A549 (cell line): ENCODE data around the gene PACS1. TPM values are rescaled to one million over a fixed set of nuclear protein-coding genes. Genes with fewer than 3 reads are reported as not detected.
A peak's percentile ranks its signal among the peaks of the same experiment; 100 is the strongest.

Source experiments
- ATAC-seq, 2 experiments: fragments of 200-7000 bp in 1 of 2; fragments of >200 bp in 1 of 2; cut with Nextera tagmentation in 1 of 2; cut with Tn5 transposase in 1 of 2; 3 replicates each; pipeline versions ENCODE4 v1.8.0 to v1.9.1; 2018 to 2020; ENCODE audit warnings: mild to moderate bottlenecking in 1 of 2, moderate library complexity in 1 of 2
- CTCF ChIA-PET: fragments of 300-600 bp; sonication (Branson Sonifier 250); formaldehyde crosslinking; extraction: SDS; loops from one replicate; lab custom pipeline; 2021; ENCODE audit warnings: antibody characterized with exemption, inconsistent platforms; lab: Yijun Ruan, JAX
- POLR2A ChIA-PET: fragments of 350-600 bp; formaldehyde crosslinking; extraction: SDS; loops from one replicate; lab custom pipeline; 2021; ENCODE audit warnings: antibody characterized with exemption, inconsistent platforms; lab: Yijun Ruan, JAX
- DNase-seq, 2 experiments: peaks; one replicate each; pipeline versions ENCODE4 v3.0.0 to v3.0.0-alpha.2; 2011 to 2016; ENCODE audit warnings: low read depth in 1 of 2, low spot score in 1 of 2
- FAIRE-seq: peaks from 2 replicates; lab custom pipeline; 2011; peaks lifted over from hg19 to GRCh38; lab: Jason Lieb, UNC
- H3K27ac ChIP-seq, 2 experiments: fragments of >200 bp; sonication (Bioruptor Twin); formaldehyde crosslinking; 3 replicates each; pipeline ENCODE4 v1.5.1; 2016 to 2017
- H3K4me1 ChIP-seq: fragments of >200 bp; sonication (Bioruptor Twin); formaldehyde crosslinking; 3 replicates; pipeline ENCODE4 v1.6.1; 2016
- H3K4me2 ChIP-seq: fragments of >200 bp; sonication (Bioruptor Twin); formaldehyde crosslinking; 3 replicates; pipeline ENCODE4 v1.6.1; 2016
- H3K4me3 ChIP-seq: fragments of >200 bp; sonication (Bioruptor Twin); formaldehyde crosslinking; 3 replicates; pipeline ENCODE4 v1.5.1; 2016
- H3K9me3 ChIP-seq: fragments of >200 bp; sonication (Bioruptor Twin); formaldehyde crosslinking; 3 replicates; pipeline ENCODE4 v1.6.1; 2016
- BHLHE40 ChIP-seq: IDR thresholded peaks from 2 replicates; pipeline ENCODE4 v1.6.1; 2012; ENCODE audit warnings: low read depth, low read length, inconsistent platforms
- CBX8 ChIP-seq: fragments of 200-600 bp; sonication (generic); IDR thresholded peaks from 2 replicates; pipeline ENCODE4 v1.6.1; 2016
- CEBPB ChIP-seq, 2 experiments: fragments of >200 bp in 1 of 2; sonication (Bioruptor Twin) in 1 of 2; formaldehyde crosslinking in 1 of 2; IDR thresholded peaks; 2 replicates each; pipeline ENCODE4 v1.6.1; 2012 to 2016
- CHD2 ChIP-seq: fragments of 150-350 bp; IDR thresholded peaks from 2 replicates; pipeline ENCODE4 v1.6.1; 2014; ENCODE audit warnings: low read length; ENCODE audit not compliant: partially characterized antibody
- CHD4 ChIP-seq: fragments of 200-600 bp; sonication (generic); IDR thresholded peaks from 2 replicates; pipeline ENCODE4 v1.6.1; 2016; ENCODE audit warnings: antibody characterized with exemption, mild to moderate bottlenecking, borderline replicate concordance
- ESRRA ChIP-seq: fragments of 150-350 bp; IDR thresholded peaks from 2 replicates; pipeline ENCODE4 v1.6.1; 2014; ENCODE audit warnings: mild to moderate bottlenecking, low read length, borderline replicate concordance
- HEYL ChIP-seq: fragments of 250-450 bp; sonication (Bioruptor Pico); IDR thresholded peaks from 2 replicates; pipeline ENCODE4 v1.8.0; 2021; ENCODE audit warnings: mild to moderate bottlenecking, moderate library complexity
- HOXA7 ChIP-seq: fragments of 250-450 bp; sonication (Bioruptor Pico); IDR thresholded peaks from 2 replicates; pipeline ENCODE4 v1.5.0; 2020; ENCODE audit warnings: mild to moderate bottlenecking, moderate library complexity
- HOXB13 ChIP-seq: fragments of 250-450 bp; sonication (Bioruptor Pico); IDR thresholded peaks from 2 replicates; pipeline ENCODE4 v1.5.0; 2020; ENCODE audit warnings: low read depth, mild to moderate bottlenecking, moderate library complexity
- JUN ChIP-seq, 2 experiments: fragments of >200 bp; sonication (Bioruptor Twin); formaldehyde crosslinking; IDR thresholded peaks; 2 replicates in 1 of 2; 3 replicates in 1 of 2; pipeline ENCODE4 v1.6.1; 2016 to 2017
- KDM1A ChIP-seq: fragments of 200-600 bp; sonication (generic); IDR thresholded peaks from 2 replicates; pipeline ENCODE4 v1.6.1; 2016; ENCODE audit warnings: low read depth, mild to moderate bottlenecking
- MAFK ChIP-seq: fragments of 450-650 bp; IDR thresholded peaks from 2 replicates; pipeline ENCODE4 v1.6.1; 2014; ENCODE audit not compliant: partially characterized antibody
- MAZ ChIP-seq: fragments of 150-350 bp; IDR thresholded peaks from 2 replicates; pipeline ENCODE4 v1.6.1; 2014; ENCODE audit warnings: antibody characterized with exemption, low read depth, low read length, borderline replicate concordance
- POLR2AphosphoS2 ChIP-seq: conservative IDR thresholded peaks from 2 replicates; pipeline ENCODE4 v1.6.1; 2012; ENCODE audit warnings: low read length, improper control_type of control experiment, inconsistent platforms
- RAD21 ChIP-seq, 2 experiments: fragments of >200 bp in 1 of 2; sonication (Bioruptor Twin) in 1 of 2; formaldehyde crosslinking in 1 of 2; IDR thresholded peaks in 1 of 2; conservative IDR thresholded peaks in 1 of 2; 2 replicates in 1 of 2; 3 replicates in 1 of 2; pipeline ENCODE4 v1.6.1; 2012 to 2018; ENCODE audit warnings: inconsistent platforms in 1 of 2
- RARB ChIP-seq: fragments of 250-450 bp; sonication (Bioruptor Pico); IDR thresholded peaks from 2 replicates; pipeline ENCODE4 v1.8.0; 2021; ENCODE audit warnings: mild to moderate bottlenecking, moderate library complexity
- RNF2 ChIP-seq: fragments of 200-600 bp; sonication (generic); IDR thresholded peaks from 2 replicates; pipeline ENCODE4 v1.6.1; 2016; ENCODE audit warnings: low read depth, mild to moderate bottlenecking, antibody characterized with exemption, moderate library complexity, borderline replicate concordance
- SREBF2 ChIP-seq: fragments of 450-650 bp; IDR thresholded peaks from 2 replicates; pipeline ENCODE4 v1.6.1; 2014; ENCODE audit warnings: mild to moderate bottlenecking, moderate library complexity
- WGBS: methylation state at CpG from one replicate; pipeline ENCODE4 v1.1.6; 2017; ENCODE audit errors: missing lambda C conversion rate; 5-methylcytosine and 5-hydroxymethylcytosine counted together
- polyA plus RNA-seq, 4 experiments: library from polyadenylated mRNA; depleted of rRNA in 3 of 4; stranded (reverse); fragments of >200 nt; fragmentation: RNase III in 1 of 4; extraction: RNeasy Plus Mini Kit Qiagen cat#74134 plus additional on column Dnase treatment in 1 of 4; gene quantifications; 2 replicates in 3 of 4; 3 replicates in 1 of 4; pipeline ENCODE4 v1.2.3, GENCODE V29; 2011 to 2017
- TF ChIP-seq, protein P1 (sequence below): fragments of 150-350 bp; IDR thresholded peaks from 2 replicates; pipeline ENCODE4 v1.6.1; 2014; ENCODE audit warnings: low read depth, mild to moderate bottlenecking, low read length
- TF ChIP-seq, protein P2 (sequence below): fragments of 250-450 bp; sonication (Bioruptor Pico); IDR thresholded peaks from 2 replicates; pipeline ENCODE4 v1.5.0; 2020; ENCODE audit warnings: low read depth, mild to moderate bottlenecking, moderate library complexity

PACS1 gene
- polyA plus RNA-seq, 2 of the 4 experiments (the other 2 are of a cell fraction), result 48.2 to 59.1 TPM

DNA sequence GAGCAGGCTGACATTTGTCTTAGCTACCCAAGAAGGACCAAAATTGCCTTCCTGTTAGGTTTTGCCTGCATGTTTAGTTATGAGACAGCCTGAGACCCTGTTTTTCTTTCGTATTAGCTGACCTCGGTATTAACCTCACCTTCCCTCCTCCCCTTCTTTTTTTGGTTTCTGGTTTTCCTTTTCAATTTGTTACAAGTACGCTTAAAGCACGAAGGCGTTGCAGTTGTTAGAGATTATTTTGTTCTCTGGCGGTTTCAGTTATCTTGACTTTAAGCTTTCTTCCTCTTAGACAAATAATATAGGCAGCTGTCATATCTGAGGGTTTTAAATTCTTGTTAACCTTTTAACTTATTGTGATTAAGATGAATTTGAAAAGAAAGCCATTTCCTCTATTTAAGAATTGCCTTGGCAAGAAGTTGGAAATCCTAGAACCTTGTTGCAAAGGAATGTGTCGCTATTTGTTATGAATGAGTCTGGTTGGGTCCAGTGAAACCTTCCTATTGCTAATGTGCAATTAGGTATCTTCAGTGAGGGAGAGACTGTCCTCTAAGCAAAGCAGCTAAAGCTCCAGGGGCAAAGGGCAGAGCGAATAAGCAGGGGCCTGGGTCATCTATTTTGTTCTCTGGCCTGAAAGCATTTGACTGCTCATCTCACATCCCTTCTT lies 45.7 kb downstream of the PACS1 start:
- CTCF ChIA-PET, result interaction anchor here (0.6 to 5.1 kb wide), 8 partner anchors 9 to 106 kb away, joined by 3 to 41 read pairs (median 3); partner anchors contain the start of gene SF3B2
- TF ChIP-seq, protein P1, sequence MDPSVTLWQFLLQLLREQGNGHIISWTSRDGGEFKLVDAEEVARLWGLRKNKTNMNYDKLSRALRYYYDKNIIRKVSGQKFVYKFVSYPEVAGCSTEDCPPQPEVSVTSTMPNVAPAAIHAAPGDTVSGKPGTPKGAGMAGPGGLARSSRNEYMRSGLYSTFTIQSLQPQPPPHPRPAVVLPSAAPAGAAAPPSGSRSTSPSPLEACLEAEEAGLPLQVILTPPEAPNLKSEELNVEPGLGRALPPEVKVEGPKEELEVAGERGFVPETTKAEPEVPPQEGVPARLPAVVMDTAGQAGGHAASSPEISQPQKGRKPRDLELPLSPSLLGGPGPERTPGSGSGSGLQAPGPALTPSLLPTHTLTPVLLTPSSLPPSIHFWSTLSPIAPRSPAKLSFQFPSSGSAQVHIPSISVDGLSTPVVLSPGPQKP, result no peak
- TF ChIP-seq CHD4 (no peak), MAFK (no peak), ESRRA (no peak), HOXA7 (CRISPR knock-in tag) (no peak)
- Histone ChIP-seq H3K27ac (peak overlapping the region; percentile 93), H3K4me1 (peaks cover 95% of the 10 kb centered on the region), H3K4me2 (peak overlapping the region; percentile 96), H3K9me3 (no peaks in the 10 kb centered on the region), H3K4me3 (no peak overlapping the region)
- POLR2A ChIA-PET, result no interaction called here
- no peak for DNase-seq
- ATAC-seq, result no peak
- 66% methylated on average over 8 of the region's 8 CpGs for WGBS
- no peak for FAIRE-seq

DNA sequence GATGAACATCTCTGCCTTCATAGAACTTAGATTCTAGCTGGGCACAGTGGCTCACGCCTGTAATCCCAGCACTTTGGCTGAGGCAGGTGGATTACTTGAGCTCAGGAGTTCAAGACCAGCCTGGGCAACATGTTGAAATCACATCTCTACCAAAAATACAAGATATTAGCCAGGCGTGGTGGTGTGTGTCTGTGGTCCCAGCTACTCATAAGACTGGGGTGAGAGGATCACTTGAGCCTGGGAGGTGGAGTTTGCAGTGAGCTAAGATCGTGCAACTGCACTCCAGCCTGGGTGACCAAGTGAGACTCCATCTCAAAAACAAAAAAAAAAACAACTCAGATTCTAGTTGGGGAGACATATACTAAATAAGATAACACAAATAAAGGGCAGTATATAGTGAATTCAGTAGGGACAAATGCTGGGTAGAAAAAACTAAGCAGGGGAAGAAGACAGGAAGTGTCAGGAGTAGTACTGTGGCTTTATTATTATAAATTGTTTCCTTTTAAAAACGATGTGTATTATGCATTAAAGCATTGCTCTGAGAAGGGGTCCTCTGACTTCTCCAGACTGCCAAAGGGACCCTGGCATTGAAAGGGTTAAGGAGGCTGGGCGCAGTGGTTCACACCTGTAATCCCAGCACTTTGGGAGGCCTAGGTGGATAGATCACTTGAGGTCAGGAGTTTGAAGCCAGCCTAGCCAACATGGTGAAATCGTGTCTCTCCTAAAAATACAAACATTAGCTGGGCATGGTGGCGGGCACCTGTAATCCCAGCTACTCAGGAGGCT lies 46.7 kb downstream of the PACS1 start:
- DNase-seq (no peak), FAIRE-seq (no peak), ATAC-seq (no peak)
- peaks cover 95% of the 10 kb centered on the region for H3K4me1 ChIP-seq
- H3K9me3 ChIP-seq, result no peaks in the 10 kb centered on the region
- CTCF ChIA-PET, result interaction anchor here (0.7 to 5.1 kb wide), 5 partner anchors 8 to 61 kb away, joined by 3 to 41 read pairs (median 4); no protein-coding TSS in a partner anchor
- H3K27ac ChIP-seq, result peak overlapping the region; percentile 93
- TF ChIP-seq RAD21 (conservative IDR thresholded peaks at IDR 0.05 in 1 of 2, IDR thresholded peaks at IDR 0.05 in 1 of 2), result no peak
- TF ChIP-seq HEYL (CRISPR knock-in tag), result no peak
- no peak for TF ChIP-seq CEBPB (IDR thresholded peaks at IDR 0.05)
- no peak for TF ChIP-seq RARB (CRISPR knock-in tag)
- TF ChIP-seq MAZ, result no peak
- TF ChIP-seq, protein P2, sequence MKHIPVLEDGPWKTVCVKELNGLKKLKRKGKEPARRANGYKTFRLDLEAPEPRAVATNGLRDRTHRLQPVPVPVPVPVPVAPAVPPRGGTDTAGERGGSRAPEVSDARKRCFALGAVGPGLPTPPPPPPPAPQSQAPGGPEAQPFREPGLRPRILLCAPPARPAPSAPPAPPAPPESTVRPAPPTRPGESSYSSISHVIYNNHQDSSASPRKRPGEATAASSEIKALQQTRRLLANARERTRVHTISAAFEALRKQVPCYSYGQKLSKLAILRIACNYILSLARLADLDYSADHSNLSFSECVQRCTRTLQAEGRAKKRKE (CRISPR knock-in tag), result no peak
- no peak for TF ChIP-seq CBX8
- no peak for TF ChIP-seq KDM1A
- TF ChIP-seq, protein P1, result no peak
- TF ChIP-seq HOXA7 (CRISPR knock-in tag), result no peak
- no peak for TF ChIP-seq BHLHE40
- TF ChIP-seq SREBF2, result no peak
- no peak for TF ChIP-seq RNF2
- TF ChIP-seq CHD2, result no peak
- H3K4me2 ChIP-seq, result peak overlapping the region; percentile 96
- 78% methylated on average over 7 of the region's 7 CpGs for WGBS
- no peak overlapping the region for H3K4me3 ChIP-seq
- POLR2A ChIA-PET, result no interaction called here

DNA sequence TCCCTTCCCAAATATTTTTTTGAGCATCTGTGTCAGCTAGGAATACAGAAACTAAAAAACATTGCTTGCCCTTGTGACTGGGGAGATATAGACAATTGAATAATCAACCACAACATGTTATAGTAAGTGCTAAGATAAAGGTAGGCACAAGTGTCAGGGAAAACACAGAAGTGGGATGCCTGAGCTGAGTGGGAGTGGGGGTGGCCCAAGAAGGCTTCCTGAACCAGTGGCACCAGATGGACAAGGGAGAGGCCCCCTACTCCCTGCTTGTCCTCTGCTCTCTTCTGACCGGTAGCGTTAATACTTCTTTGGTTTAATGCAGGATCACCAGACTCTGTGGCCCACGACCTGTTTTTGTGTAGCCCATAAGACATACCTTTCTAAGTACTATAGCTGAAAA lies 48.8 kb downstream of the PACS1 start:
- DNase-seq, result no peak
- FAIRE-seq, result no peak
- H3K4me3 ChIP-seq, result peak overlapping the region; percentile 6; the same call in 1 of the 3 replicates
- peaks cover 85% of the 10 kb centered on the region for H3K4me1 ChIP-seq
- TF ChIP-seq POLR2AphosphoS2, result no peak
- TF ChIP-seq JUN (IDR thresholded peaks at IDR 0.05), result 0 out of 5 replicates have a peak, but pooled peaks of 1 of the 2 experiments have one; percentile 1
- no peak for TF ChIP-seq RAD21 (conservative IDR thresholded peaks at IDR 0.05 in 1 of 2, IDR thresholded peaks at IDR 0.05 in 1 of 2)
- TF ChIP-seq HOXB13, result peak; percentile 17; the same call in 1 of the 2 replicates
- no peaks in the 10 kb centered on the region for H3K9me3 ChIP-seq
- peak overlapping the region; percentile 66 for H3K4me2 ChIP-seq
- POLR2A ChIA-PET, result interaction anchor here (0.6 to 1.4 kb wide), 2 partner anchors 17 to 68 kb away, joined by 4 to 6 read pairs; no protein-coding TSS in a partner anchor
- ATAC-seq, result peak; percentile 8 to 46; a peak in 4 of 6 replicates
- CTCF ChIA-PET, result interaction anchor here (0.9 to 3.9 kb wide), 8 partner anchors 8 to 104 kb away, joined by 3 to 33 read pairs (median 4); no protein-coding TSS in a partner anchor
- WGBS, result 69% methylated on average over 3 of the region's 3 CpGs
- peak overlapping the region; percentile 93 to 94 for H3K27ac ChIP-seq
